Pancreas (tissue), 10 donors: ENCODE data around the gene CYP1A2. TPM values are rescaled to one million over a fixed set of nuclear protein-coding genes. Genes with fewer than 3 reads are reported as not detected.

Source experiments
- ATAC-seq, 4 donors: fragments of 200-7000 bp; cut with Tn5 transposase; one replicate each; pipeline versions ENCODE4 v1.8.0 to v1.9.1; 2020; ENCODE audit warnings: mild to moderate bottlenecking in 4 of 4, moderate library complexity in 4 of 4
- DNase-seq, 6 donors: peaks; one replicate each; pipeline ENCODE4 v3.0.0-alpha.2; 2020
- FAIRE-seq: peaks from 2 replicates; lab custom pipeline; 2012; peaks lifted over from hg19 to GRCh38; lab: Jason Lieb, UNC
- H3K27ac ChIP-seq, 4 donors: fragments of 200-600 bp; sonication (generic); 1 replicate in 3 of 4; 2 replicates in 1 of 4; pipeline versions ENCODE4 v1.5.0 to v1.8.0; 2020
- H3K27me3 ChIP-seq, 4 donors: fragments of 200-600 bp; one replicate each; pipeline ENCODE4 v1.8.0; 2021
- H3K36me3 ChIP-seq, 3 donors: fragments of 200-600 bp; sonication (generic) in 1 of 3; one replicate each; pipeline versions ENCODE4 v1.5.0 to v1.8.0; 2020 to 2021
- H3K4me1 ChIP-seq, 3 donors: fragments of 200-600 bp; one replicate each; pipeline ENCODE4 v1.8.0; 2021
- H3K4me3 ChIP-seq, 4 donors: fragments of 200-600 bp; sonication (generic) in 2 of 4; one replicate each; pipeline versions ENCODE4 v1.5.0 to v1.8.0; 2020 to 2021
- H3K9me3 ChIP-seq, 4 donors: fragments of 200-600 bp; one replicate each; pipeline ENCODE4 v1.8.0; 2021
- CTCF ChIP-seq, 4 donors: fragments of 200-600 bp; sonication (generic) in 3 of 4; IDR thresholded peaks; one replicate each; pipeline versions ENCODE4 v1.5.0 to v1.8.0; 2021; ENCODE audit warnings: antibody characterized with exemption in 4 of 4
- WGBS, 2 donors: extraction: QIAGEN DNeasy Blood & Tissue Kit; methylation state at CpG; one replicate each; pipeline ENCODE4 v1.1.7; 2013; 5-methylcytosine and 5-hydroxymethylcytosine counted together
- intact Hi-C, 3 donors: fragments of 100-400 bp; cut with DNase I; formaldehyde crosslinking; loops; one replicate each; pipeline versions ENCODE4 v1.11.1 to v1.14.2; 2022
- polyA plus RNA-seq, 2 donors: library from polyadenylated mRNA; stranded (reverse); fragments of 200-250 nt; gene quantifications; one replicate each; pipeline ENCODE4 v1.2.3, GENCODE V29; 2013
- total RNA-seq, 6 donors: library from RNA; stranded (reverse); fragmentation: NEBNext Ultra II Directional in 4 of 6; extraction: Animal tissue kit (Norgen Biotek cat#: 25700) in 4 of 6; gene quantifications; one replicate each; pipeline versions ENCODE4 v1.2.1 to v1.2.4, GENCODE V29; 2021 to 2023
- donor health status: healthy with polysubstance abuse.
- donor health status: DM: no; HTN: no; CAD: no; lungs with moderate emphysema.
- donor health status: DM: no; HTN: no; CAD: no.
- donor health status: control.
- donor health status: control.
- donor health status: Bipolar disorder and iron deficiency.
- donor health status: DM: yes; HTN: yes; CAD: no.
- donor health status: DM: no; HTN: no; CAD: no.
- donor health status: DM: no; HTN: no; CAD: no.
- donor health status: DM: yes; HTN: yes; CAD: no.

CYP1A2 gene
- total and polyA plus RNA-seq, 8 donors = 0.06 TPM; not detected in 7

GRCh38 chr15:74742422-74742821, 6.2 kb upstream of the CYP1A2 start:
- no peak for FAIRE-seq
- intact Hi-C loops = no loop called here
- Histone ChIP-seq H3K27me3 (no peaks in the 10 kb centered on the region), H3K4me1 (no peaks in the 10 kb centered on the region), H3K9me3 (no peaks in the 10 kb centered on the region), H3K36me3 (no peaks in the 10 kb centered on the region), H3K4me3 (no peak overlapping the region), H3K27ac (no peak overlapping the region)
- WGBS, 2 donors = 53 to 71% methylated on average over 5 of the region's 5 CpGs
- no peak for TF ChIP-seq CTCF (IDR thresholded peaks at IDR 0.05)
- no peak for ATAC-seq
- DNase-seq = no peak

- no peak overlapping the region for H3K4me3 ChIP-seq
- FAIRE-seq (no peak), DNase-seq (no peak), ATAC-seq (no peak)
- no peaks in the 10 kb centered on the region for H3K9me3 ChIP-seq
- TF ChIP-seq CTCF (IDR thresholded peaks at IDR 0.05) = no peak
- H3K4me1 ChIP-seq = no peaks in the 10 kb centered on the region
- 47 to 64% methylated on average over 4 of the region's 4 CpGs for WGBS, 2 donors
- H3K27ac ChIP-seq = no peak overlapping the region
- H3K36me3 ChIP-seq = no peaks in the 10 kb centered on the region
- H3K27me3 ChIP-seq = no peaks in the 10 kb centered on the region
- intact Hi-C loops = no loop called here
Measured at GRCh38 chr15:74746389-74746788, 2.3 kb upstream of the CYP1A2 start.

- Histone ChIP-seq H3K4me1 (no peaks in the 10 kb centered on the region), H3K9me3 (no peaks in the 10 kb centered on the region), H3K4me3 (no peak overlapping the region), H3K27me3 (no peaks in the 10 kb centered on the region), H3K36me3 (no peaks in the 10 kb centered on the region), H3K27ac (no peak overlapping the region)
- DNase-seq (peak in 1 of 6 donors; percentile 39), ATAC-seq (no peak), FAIRE-seq (no peak)
- TF ChIP-seq CTCF (IDR thresholded peaks at IDR 0.05) = no peak
- WGBS, 2 donors = 74 to 88% methylated on average over 20 of the region's 20 CpGs
- intact Hi-C loops = loop anchor here in 2 of 3 donors (10.0 kb wide), 2 partner anchors 125 to 365 kb away; no protein-coding TSS in a partner anchor
Measured at GRCh38 chr15:74749832-74750231, 1.2 kb downstream of the CYP1A2 start.

GRCh38 chr15:74750751-74751150, 2.1 kb downstream of the CYP1A2 start:
- Histone ChIP-seq H3K4me3 (no peak overlapping the region), H3K36me3 (no peaks in the 10 kb centered on the region), H3K27ac (no peak overlapping the region), H3K27me3 (no peaks in the 10 kb centered on the region), H3K4me1 (no peaks in the 10 kb centered on the region), H3K9me3 (no peaks in the 10 kb centered on the region)
- WGBS, 2 donors = 43 to 54% methylated on average over 2 of the region's 2 CpGs
- no peak for FAIRE-seq
- ATAC-seq = no peak
- no peak for DNase-seq
- intact Hi-C loops = loop anchor here in 2 of 3 donors (10.0 kb wide), 2 partner anchors 126 to 366 kb away; no protein-coding TSS in a partner anchor
- TF ChIP-seq CTCF (IDR thresholded peaks at IDR 0.05) = no peak

- Histone ChIP-seq H3K36me3 (no peaks in the 10 kb centered on the region), H3K4me3 (no peak overlapping the region), H3K27ac (no peak overlapping the region), H3K27me3 (no peaks in the 10 kb centered on the region), H3K4me1 (no peaks in the 10 kb centered on the region), H3K9me3 (no peaks in the 10 kb centered on the region)
- WGBS, 2 donors = 50 to 61% methylated on average over 8 of the region's 8 CpGs
- intact Hi-C loops = loop anchor here in 2 of 3 donors (10.0 kb wide), 2 partner anchors 127 to 367 kb away; no protein-coding TSS in a partner anchor
- no peak for TF ChIP-seq CTCF (IDR thresholded peaks at IDR 0.05)
- peak in 1 of 6 donors; percentile 30 for DNase-seq
- FAIRE-seq = no peak
- ATAC-seq = no peak
Measured at GRCh38 chr15:74752011-74752410, 3.4 kb downstream of the CYP1A2 start.
